ENCODE data around the gene SVOPL. TPM values are rescaled to one million over a fixed set of nuclear protein-coding genes. Genes with fewer than 3 reads are reported as not detected.
"Not testable (repeated sequence)": the region's sequence is repeated elsewhere in the genome, so short reads cannot be mapped to it uniquely, and the experiment has no call there.

Gene SVOPL
- polyA plus RNA-seq (ENCODE audit: insufficient read length in 12 of 12): under 1 TPM in 2 of 12 donors, not detected in 10; 0.41 to 0.61 TPM
- long read RNA-seq, donor 1: 0 reads
- long read RNA-seq, donor 2: 0 reads
- long read RNA-seq, donor 3: 0 reads
- long read RNA-seq, donor 4: 0 reads
- long read RNA-seq, donor 5: 0 reads
- long read RNA-seq, donor 6: 0 reads
- long read RNA-seq, donor 7: 0 reads
- long read RNA-seq, donor 8: 0 reads
- long read RNA-seq, donor 9: 0 reads
- long read RNA-seq, donor 10: 0 reads
- long read RNA-seq, donor 11: 0 reads

DNA sequence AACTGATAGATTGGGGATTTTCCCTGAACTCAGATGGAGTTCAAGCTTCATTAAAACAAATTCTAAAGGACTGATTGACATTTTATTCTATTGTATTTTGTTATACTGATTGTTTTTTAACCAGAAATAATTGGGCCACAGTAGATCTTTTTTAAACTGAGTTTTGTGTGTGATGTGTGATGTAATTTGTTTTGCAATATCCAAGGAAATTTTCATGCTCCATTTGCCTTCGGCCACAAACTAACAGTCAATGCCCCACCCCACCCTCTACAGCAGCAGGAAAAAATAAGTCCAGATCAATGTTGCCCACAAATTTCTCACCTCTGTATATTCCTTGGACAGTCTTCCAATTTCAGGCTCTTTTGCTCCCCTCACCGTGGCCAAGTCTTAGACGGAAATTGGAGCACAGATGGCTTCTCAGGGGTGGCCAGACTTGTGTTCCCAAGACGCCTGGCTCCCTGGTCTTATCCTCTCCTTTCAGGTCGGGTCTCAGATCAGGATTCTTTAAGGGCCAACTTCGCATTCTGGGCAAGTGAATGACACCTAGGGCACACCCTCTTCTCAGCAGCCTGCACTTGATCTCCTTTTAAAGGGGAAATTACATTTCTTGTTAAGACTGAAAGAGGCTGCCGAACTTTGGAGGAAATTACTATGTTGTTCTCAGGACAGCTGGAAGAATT, at the start of gene SVOPL:
SVOPL (minus strand) TSS at position 506 of the 680 bp plus-strand sequence. CDS start 22,317 bp downstream, outside the sequence.
- DNase-seq: no peak

DNA sequence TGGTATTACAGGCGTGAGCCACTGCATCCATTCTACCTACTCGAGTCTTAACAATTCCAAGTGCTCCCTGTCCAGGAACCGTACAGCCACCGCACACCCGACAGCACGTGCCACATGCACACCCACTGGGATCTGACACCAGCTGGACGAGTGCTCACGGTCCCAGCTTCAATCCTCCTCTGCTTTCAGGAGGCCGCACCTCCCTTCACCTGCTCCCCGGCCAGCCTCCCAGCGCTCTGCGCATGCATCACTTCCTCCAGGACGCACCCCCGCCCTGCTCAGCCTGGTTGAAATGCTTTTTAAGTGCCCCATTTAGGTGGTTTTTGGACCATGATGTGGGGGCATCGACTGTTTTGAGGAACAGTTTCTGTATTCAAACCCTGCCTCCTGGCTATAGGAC, 49.3 kb upstream of the SVOPL start:
- no peak for DNase-seq

GRCh38 chr7:138749960-138750359, 48.8 kb upstream of the SVOPL start:
- DNase-seq: no peak

- DNase-seq: no peak
Measured at GRCh38 chr7:138748666-138749065, 47.5 kb upstream of the SVOPL start.

- no peak for DNase-seq
Measured at GRCh38 chr7:138746073-138746472, 44.9 kb upstream of the SVOPL start.

- DNase-seq: no peak
Measured at GRCh38 chr7:138745189-138745588, 44.0 kb upstream of the SVOPL start.

GRCh38 chr7:138741453-138741735, 40.2 kb upstream of the SVOPL start:
- no peak for DNase-seq

DNA sequence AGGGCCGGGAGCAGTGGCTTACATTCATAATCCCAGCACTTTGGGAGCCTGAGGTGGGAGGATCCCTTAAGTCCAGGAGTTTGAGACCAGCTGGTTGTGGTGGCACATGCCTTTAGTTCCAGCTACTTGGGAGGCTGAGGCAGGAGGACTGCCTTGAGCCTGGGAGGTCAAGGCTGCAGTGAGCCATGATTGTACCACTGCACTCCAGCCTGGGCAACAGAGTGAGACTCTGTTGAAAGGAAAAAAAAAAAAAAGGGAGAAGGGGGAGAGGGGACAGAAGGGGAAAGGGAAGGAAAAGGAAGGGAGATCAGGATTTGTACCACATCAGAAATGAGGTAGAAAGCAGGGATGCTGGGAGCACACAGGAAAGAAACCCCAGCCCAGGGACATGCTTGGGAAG, 38.7 kb upstream of the SVOPL start:
- DNase-seq: no peak

GRCh38 chr7:138738551-138739335, 37.6 kb upstream of the SVOPL start:
- peak; percentile 88 for DNase-seq

- no peak for DNase-seq
Measured at GRCh38 chr7:138738114-138738513, 37.0 kb upstream of the SVOPL start.

- DNase-seq: no peak
Measured at GRCh38 chr7:138735399-138735798, 34.2 kb upstream of the SVOPL start.

- not testable (repeated sequence) for DNase-seq
Measured at GRCh38 chr7:138731733-138732132, 30.6 kb upstream of the SVOPL start.

DNA sequence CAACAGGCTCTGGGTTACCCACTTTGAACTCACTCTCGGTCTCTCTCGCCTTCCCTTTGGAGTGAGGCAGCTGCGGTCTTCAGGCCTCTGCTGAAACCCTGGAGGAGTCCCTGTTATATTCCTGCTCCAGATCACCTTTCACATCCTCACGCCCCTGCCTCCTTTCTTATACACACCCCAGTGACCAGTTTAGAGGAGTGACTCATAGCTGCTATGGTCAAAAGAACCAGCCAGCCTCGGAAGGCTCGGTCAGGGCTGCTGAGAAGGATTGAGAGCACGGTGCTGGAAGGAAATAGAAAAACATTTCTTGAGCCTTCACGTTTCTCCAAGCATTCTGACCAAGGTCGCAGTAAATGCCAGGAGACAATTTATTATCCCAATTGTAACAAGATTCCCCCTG, 28.3 kb upstream of the SVOPL start:
- no peak for DNase-seq

- DNase-seq: no peak
Measured at GRCh38 chr7:138727336-138728099, 26.4 kb upstream of the SVOPL start.

DNA sequence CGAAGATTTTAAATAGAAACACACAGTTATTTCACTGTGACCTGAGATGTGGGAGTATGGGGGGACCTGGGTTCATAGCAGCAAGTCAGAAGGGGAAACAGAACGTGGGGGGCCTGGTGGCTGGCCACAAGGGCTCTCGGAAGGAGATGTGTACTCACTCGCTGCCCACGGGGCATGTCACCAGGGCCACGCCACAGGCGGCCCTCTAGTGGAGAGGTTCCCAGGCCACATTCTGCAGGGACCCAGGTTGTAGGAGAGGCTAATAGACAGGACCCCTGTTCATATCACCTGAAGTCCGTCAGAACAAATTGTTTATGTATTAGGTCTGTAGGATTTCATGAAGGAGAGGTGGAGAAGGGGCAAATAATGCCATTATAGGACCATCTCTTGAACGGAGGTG, 25.1 kb upstream of the SVOPL start:
- no peak for DNase-seq

- DNase-seq: no peak
Measured at GRCh38 chr7:138720286-138720685, 19.1 kb upstream of the SVOPL start.

GRCh38 chr7:138716889-138717288, 15.7 kb upstream of the SVOPL start:
- no peak for DNase-seq

- DNase-seq: no peak
Measured at GRCh38 chr7:138713191-138713590, 12.0 kb upstream of the SVOPL start.

DNA sequence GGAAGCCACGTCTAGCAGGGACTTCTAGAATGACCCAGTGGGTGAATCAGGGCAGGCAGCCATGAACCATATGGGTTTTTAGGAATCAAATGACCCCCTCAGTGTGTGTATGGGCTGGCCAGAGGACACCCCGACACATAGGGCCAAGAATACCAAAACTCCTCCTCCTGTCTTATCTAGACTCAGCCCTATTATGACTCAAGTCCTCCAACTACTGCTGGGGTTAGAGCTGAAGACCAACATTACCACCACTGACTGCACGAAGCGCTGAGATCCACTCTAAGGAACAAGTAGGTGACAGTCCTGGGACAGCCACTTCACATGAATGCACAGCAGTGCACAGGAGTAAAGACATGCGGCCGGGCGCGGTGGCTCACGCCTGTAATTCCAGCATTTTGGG, 11.5 kb upstream of the SVOPL start:
- no peak for DNase-seq

GRCh38 chr7:138710536-138711385, 9.6 kb upstream of the SVOPL start:
- DNase-seq: no peak

- DNase-seq: no peak
Measured at GRCh38 chr7:138705167-138705566, 4.0 kb upstream of the SVOPL start.
